Adipocyte (in vitro differentiated cells): ENCODE measurements around the gene LDAH.

Experiments used
- DNase-seq: peaks from one replicate; pipeline ENCODE4 v3.0.0-alpha.2; 2015; ENCODE audit warnings: low read depth
- H3K27me3 ChIP-seq: replicated peaks from 2 replicates; pipeline ENCODE4 v1.7.0; 2013; ENCODE audit warnings: mild to moderate bottlenecking, low read length, moderate library complexity; ENCODE audit not compliant: control insufficient read depth, insufficient read depth
- H3K36me3 ChIP-seq: 2 replicates; pipeline ENCODE4 v1.7.0; 2013; ENCODE audit warnings: low read length, mild to moderate bottlenecking, moderate library complexity; ENCODE audit not compliant: control insufficient read depth, insufficient read depth, severe bottlenecking
- H3K4me1 ChIP-seq: 2 replicates; pipeline ENCODE4 v1.7.0; 2013; ENCODE audit warnings: mild to moderate bottlenecking, low read length, moderate library complexity; ENCODE audit not compliant: control insufficient read depth, insufficient read depth
- H3K4me3 ChIP-seq: 2 replicates; pipeline ENCODE4 v1.7.0; 2013; ENCODE audit warnings: mild to moderate bottlenecking, low read length, moderate library complexity
- H3K9ac ChIP-seq: 2 replicates; pipeline ENCODE4 v1.7.0; 2013; ENCODE audit warnings: mild to moderate bottlenecking, low read length, moderate library complexity
- H3K9me3 ChIP-seq: 2 replicates; pipeline ENCODE4 v1.7.0; 2013; ENCODE audit warnings: mild to moderate bottlenecking, low read length, moderate library complexity; ENCODE audit not compliant: control insufficient read depth

The LDAH gene

DNA sequence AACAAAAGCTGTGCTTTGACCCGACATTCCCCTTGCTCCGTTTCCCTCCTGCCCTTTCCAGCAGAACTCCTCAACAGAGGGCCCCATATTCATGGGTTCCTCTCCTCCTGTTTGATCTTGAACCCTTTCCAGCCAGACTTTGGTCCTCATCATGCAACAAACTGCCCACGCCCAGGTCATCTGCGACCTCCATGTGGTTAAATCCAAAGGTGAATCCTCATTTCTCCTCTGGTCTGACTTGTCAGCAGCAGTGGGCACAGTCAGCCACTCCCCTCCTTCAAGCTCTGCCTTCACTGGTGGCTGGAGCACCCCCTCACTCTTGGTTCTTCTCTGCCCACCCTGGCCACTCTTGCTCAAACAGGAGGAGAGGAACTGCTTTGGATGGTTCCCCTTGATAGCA, 174.7 kb downstream of the LDAH start:
- Histone ChIP-seq H3K4me1 (peaks cover 14% of the 10 kb centered on the region), H3K9ac (no peak overlapping the region), H3K4me3 (no peak overlapping the region), H3K27me3 (no peaks in the 10 kb centered on the region), H3K9me3 (no peaks in the 10 kb centered on the region), H3K36me3 (peaks cover 16% of the 10 kb centered on the region)
- DNase-seq: no peak

- H3K4me3 ChIP-seq: no peak overlapping the region
- peaks cover 14% of the 10 kb centered on the region for H3K4me1 ChIP-seq
- H3K27me3 ChIP-seq: no peaks in the 10 kb centered on the region
- no peak overlapping the region for H3K9ac ChIP-seq
- H3K9me3 ChIP-seq: no peaks in the 10 kb centered on the region
- H3K36me3 ChIP-seq: peaks cover 16% of the 10 kb centered on the region
- no peak for DNase-seq
Observed at GRCh38 chr2:20647738-20648137, 175.2 kb downstream of the LDAH start.

DNA sequence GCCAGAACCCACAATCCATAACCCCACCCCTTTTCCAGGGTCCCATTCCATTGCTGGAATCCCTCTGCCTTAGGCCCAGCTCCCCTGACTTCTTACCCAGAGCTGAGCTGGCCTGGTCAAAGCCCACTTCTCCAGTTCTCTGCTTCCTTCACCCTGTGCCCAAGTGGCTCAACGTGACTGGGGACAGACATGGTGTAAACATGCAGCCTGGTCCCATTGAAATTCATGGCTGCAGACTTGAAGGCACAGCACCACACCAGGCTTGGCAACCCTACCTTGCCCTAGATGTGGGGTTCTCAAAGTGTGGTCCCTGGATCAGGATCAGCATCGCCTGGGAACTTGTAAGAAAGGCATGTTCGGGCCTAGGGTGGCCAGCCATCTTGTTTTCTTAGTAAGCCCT, 175.7 kb downstream of the LDAH start:
- H3K9me3 ChIP-seq: no peaks in the 10 kb centered on the region

DNA sequence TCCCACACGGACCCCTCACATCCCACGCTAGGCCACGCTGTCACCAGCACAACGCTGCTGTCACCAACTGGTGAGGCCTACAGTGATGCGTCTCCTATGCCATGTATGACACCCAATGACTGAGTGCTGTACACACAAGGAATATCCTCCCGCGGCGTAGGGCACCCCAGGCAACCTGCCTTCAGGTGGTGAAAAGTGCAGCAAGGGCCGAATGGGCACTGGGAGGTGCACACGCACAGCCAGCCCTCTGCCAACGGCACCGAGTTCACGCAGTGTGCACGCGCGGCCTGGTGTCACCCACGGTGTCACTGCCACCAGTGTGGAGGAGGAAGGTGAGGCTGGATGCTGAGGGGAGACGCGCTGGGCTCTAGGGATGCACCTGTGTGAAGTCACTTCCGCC, 176.5 kb downstream of the LDAH start:
- no peak for DNase-seq
- H3K27me3 ChIP-seq: no peaks in the 10 kb centered on the region
- no peaks in the 10 kb centered on the region for H3K9me3 ChIP-seq
- peaks cover 20% of the 10 kb centered on the region for H3K4me1 ChIP-seq
- H3K36me3 ChIP-seq: peaks cover 16% of the 10 kb centered on the region
- no peak overlapping the region for H3K4me3 ChIP-seq
- H3K9ac ChIP-seq: no peak overlapping the region

More for the DNA sequence above, 175.7 kb downstream of the LDAH start:
- no peaks in the 10 kb centered on the region for H3K27me3 ChIP-seq
- H3K36me3 ChIP-seq: peaks cover 16% of the 10 kb centered on the region
- no peak for DNase-seq
- H3K9ac ChIP-seq: no peak overlapping the region
- peaks cover 15% of the 10 kb centered on the region for H3K4me1 ChIP-seq
- no peak overlapping the region for H3K4me3 ChIP-seq

DNA sequence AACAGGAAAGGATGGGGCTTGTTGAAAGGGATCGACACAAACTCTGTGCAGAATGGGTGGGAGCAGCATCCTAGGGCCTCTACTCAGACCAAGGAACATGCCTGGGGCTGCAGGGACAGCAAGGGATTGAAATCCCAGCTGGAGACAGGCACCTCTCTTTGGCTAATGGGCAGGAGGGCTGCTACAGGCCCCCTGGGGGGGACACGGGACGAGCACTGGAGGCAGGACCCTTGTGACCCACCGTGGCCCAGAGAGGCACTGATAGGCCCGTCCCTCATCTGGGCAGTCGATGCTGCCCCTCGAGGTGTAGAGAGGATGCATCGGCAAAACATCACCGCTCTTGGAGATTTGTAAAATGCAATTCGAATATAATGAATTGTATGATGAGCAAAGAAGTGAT, 177.1 kb downstream of the LDAH start:
- Histone ChIP-seq H3K27me3 (no peaks in the 10 kb centered on the region), H3K36me3 (peaks cover 16% of the 10 kb centered on the region), H3K9me3 (no peaks in the 10 kb centered on the region), H3K4me3 (no peak overlapping the region), H3K9ac (no peak overlapping the region), H3K4me1 (peaks cover 22% of the 10 kb centered on the region)
- no peak for DNase-seq

DNA sequence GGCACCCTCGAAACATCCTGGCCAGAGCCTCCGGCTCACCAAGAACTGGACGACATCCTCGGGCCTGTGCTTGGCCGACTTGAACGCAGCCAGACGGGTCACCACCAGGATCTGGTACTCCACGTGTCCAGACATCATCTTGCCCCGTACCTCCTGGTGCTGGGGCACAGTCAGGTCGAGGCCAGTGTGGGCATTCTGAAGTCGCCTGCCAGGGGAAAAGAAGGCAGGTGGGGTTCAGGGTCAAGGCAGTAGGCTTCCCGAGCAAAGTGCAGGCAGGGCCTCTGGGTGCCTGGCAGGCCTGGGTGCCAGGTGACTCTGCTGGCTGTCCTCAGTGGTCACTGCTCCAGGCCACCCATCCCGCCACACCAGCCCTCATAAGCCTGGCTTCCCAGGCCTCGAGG, 177.6 kb downstream of the LDAH start:
- no peak for DNase-seq
- Histone ChIP-seq H3K9me3 (no peaks in the 10 kb centered on the region), H3K9ac (no peak overlapping the region), H3K4me1 (peaks cover 22% of the 10 kb centered on the region), H3K4me3 (no peak overlapping the region), H3K36me3 (peaks cover 16% of the 10 kb centered on the region), H3K27me3 (no peaks in the 10 kb centered on the region)

- DNase-seq: no peak
Observed at GRCh38 chr2:20643826-20644225, 179.1 kb downstream of the LDAH start.

GRCh38 chr2:20643060-20643459, 179.8 kb downstream of the LDAH start:
- Histone ChIP-seq H3K4me1 (peaks cover 12% of the 10 kb centered on the region), H3K36me3 (peaks cover 28% of the 10 kb centered on the region), H3K4me3 (no peak overlapping the region), H3K9ac (no peak overlapping the region), H3K27me3 (no peaks in the 10 kb centered on the region), H3K9me3 (no peaks in the 10 kb centered on the region)
- no peak for DNase-seq

More at GRCh38 chr2:20643826-20644225, 179.1 kb downstream of the LDAH start:
- no peak overlapping the region for H3K9ac ChIP-seq
- H3K9me3 ChIP-seq: no peaks in the 10 kb centered on the region
- H3K4me3 ChIP-seq: no peak overlapping the region
- peaks cover 24% of the 10 kb centered on the region for H3K36me3 ChIP-seq
- no peaks in the 10 kb centered on the region for H3K27me3 ChIP-seq
- peaks cover 12% of the 10 kb centered on the region for H3K4me1 ChIP-seq

- H3K4me1 ChIP-seq: peaks cover 12% of the 10 kb centered on the region
- H3K36me3 ChIP-seq: peaks cover 34% of the 10 kb centered on the region
- H3K27me3 ChIP-seq: no peaks in the 10 kb centered on the region
- DNase-seq: peak; percentile 83
- peak overlapping the region; percentile 32 for H3K9ac ChIP-seq
- no peak overlapping the region for H3K4me3 ChIP-seq
- no peaks in the 10 kb centered on the region for H3K9me3 ChIP-seq
Observed at GRCh38 chr2:20642055-20642971, 180.6 kb downstream of the LDAH start.

- DNase-seq: no peak
- Histone ChIP-seq H3K9me3 (no peaks in the 10 kb centered on the region), H3K4me3 (no peak overlapping the region)
Observed at GRCh38 chr2:20641123-20641985, 181.5 kb downstream of the LDAH start.

GRCh38 chr2:20640411-20641122, 182.3 kb downstream of the LDAH start:
- H3K9me3 ChIP-seq: no peaks in the 10 kb centered on the region
- H3K4me3 ChIP-seq: no peak overlapping the region
- H3K36me3 ChIP-seq: peaks cover 36% of the 10 kb centered on the region
- no peak overlapping the region for H3K9ac ChIP-seq
- no peaks in the 10 kb centered on the region for H3K27me3 ChIP-seq
- peaks cover 21% of the 10 kb centered on the region for H3K4me1 ChIP-seq
- no peak for DNase-seq

More at GRCh38 chr2:20641123-20641985, 181.5 kb downstream of the LDAH start:
- Histone ChIP-seq H3K27me3 (no peaks in the 10 kb centered on the region), H3K36me3 (peaks cover 36% of the 10 kb centered on the region), H3K9ac (no peak overlapping the region), H3K4me1 (peaks cover 14% of the 10 kb centered on the region)
